B cell (primary cell): Measurements from ENCODE around the gene HOXA5. TPM values are rescaled to one million over a fixed set of nuclear protein-coding genes. Genes with fewer than 3 reads are reported as not detected.

Experiments used
- ATAC-seq: fragments of 200-7000 bp; cut with Tn5 transposase; one replicate; pipeline ENCODE4 v1.10.0; 2021; ENCODE audit warnings: low read depth, mild to moderate bottlenecking, moderate number of reproducible peaks, moderate library complexity
- CTCF ChIA-PET: fragments of 350-600 bp; sonication (Branson Sonifier 250); formaldehyde crosslinking; loops from one replicate; lab custom pipeline; 2021; ENCODE audit warnings: antibody characterized with exemption, inconsistent platforms; lab: Charles Lee
- POLR2A ChIA-PET: fragments of 350-600 bp; sonication (Branson Sonifier 250); formaldehyde crosslinking; loops from one replicate; lab custom pipeline; 2021; ENCODE audit warnings: antibody characterized with exemption; lab: Charles Lee
- DNase-seq: peaks from one replicate; pipeline ENCODE4 v3.0.0; 2013
- H2AFZ ChIP-seq: 2 replicates; pipeline ENCODE4 v1.6.1; 2012; ENCODE audit warnings: mild to moderate bottlenecking, low read depth, low read length; ENCODE audit not compliant: insufficient read depth, poor library complexity, severe bottlenecking
- H3K27ac ChIP-seq, 2 donors: 1 replicate in 1 of 2; 2 replicates in 1 of 2; pipeline ENCODE4 v1.5.1; 2012 to 2013; ENCODE audit warnings: low read length in 2 of 2, mild to moderate bottlenecking in 2 of 2, moderate library complexity in 1 of 2
- H3K27me3 ChIP-seq, 4 experiments: fragments of 200-600 bp in 1 of 4; sonication (generic) in 1 of 4; replicated peaks in 1 of 4; 1 replicate in 2 of 4; 2 replicates in 2 of 4; pipeline versions ENCODE4 v1.6.1 to v1.7.0; 2013 to 2016; ENCODE audit warnings: low read length in 3 of 4, mild to moderate bottlenecking in 2 of 4, mixed read lengths in 1 of 4, moderate library complexity in 1 of 4; ENCODE audit not compliant: insufficient read depth in 4 of 4, control insufficient read depth in 3 of 4; ENCODE audit errors: control extremely low read depth in 1 of 4
- H3K36me3 ChIP-seq, 2 experiments: replicated peaks in 1 of 2; 1 replicate in 1 of 2; 2 replicates in 1 of 2; pipeline versions ENCODE4 v1.6.1 to v1.7.1; 2013; ENCODE audit warnings: low read length in 1 of 2; ENCODE audit not compliant: insufficient read depth in 2 of 2, control insufficient read depth in 1 of 2; ENCODE audit errors: control extremely low read depth in 1 of 2, extremely low read depth in 1 of 2
- H3K4me1 ChIP-seq, 2 donors: fragments of 200-600 bp in 1 of 2; sonication (generic) in 1 of 2; 1 replicate in 1 of 2; 2 replicates in 1 of 2; pipeline versions ENCODE4 v1.5.1 to v1.6.1; 2013 to 2017; ENCODE audit warnings: low read length in 2 of 2; ENCODE audit not compliant: control insufficient read depth in 2 of 2, insufficient read depth in 2 of 2
- H3K4me2 ChIP-seq: replicated peaks from 2 replicates; pipeline ENCODE3; 2012; ENCODE audit warnings: mild to moderate bottlenecking, low read depth, low read length; ENCODE audit not compliant: poor library complexity, severe bottlenecking
- H3K4me3 ChIP-seq, 5 experiments: fragments of 200-600 bp in 1 of 5; sonication (generic) in 1 of 5; 1 replicate in 3 of 5; 2 replicates in 2 of 5; pipeline versions ENCODE4 v1.5.1 to v1.7.0; 2011 to 2016; ENCODE audit warnings: low read length in 4 of 5, mild to moderate bottlenecking in 4 of 5, low read depth in 2 of 5, control low read depth in 1 of 5, moderate library complexity in 1 of 5; ENCODE audit not compliant: insufficient read depth in 1 of 5; ENCODE audit errors: control extremely low read depth in 1 of 5, extremely low read depth in 1 of 5
- H3K79me2 ChIP-seq: fragments of 200-600 bp; sonication (generic); one replicate; pipeline ENCODE4 v1.6.0; 2016; ENCODE audit warnings: low read length; ENCODE audit not compliant: control insufficient read depth, insufficient read depth
- H3K9ac ChIP-seq: fragments of 200-600 bp; sonication (generic); 2 replicates; pipeline ENCODE4 v1.6.1; 2017; ENCODE audit warnings: mild to moderate bottlenecking, low read length, moderate library complexity
- H3K9me3 ChIP-seq, 3 donors: one replicate each; pipeline versions ENCODE4 v1.6.1 to v1.7.1; 2013; ENCODE audit warnings: low read length in 2 of 3; ENCODE audit not compliant: control insufficient read depth in 2 of 3, insufficient read depth in 1 of 3; ENCODE audit errors: control extremely low read depth in 1 of 3
- H4K20me1 ChIP-seq: 2 replicates; pipeline ENCODE4 v1.6.0; 2012; ENCODE audit warnings: mild to moderate bottlenecking, low read length; ENCODE audit not compliant: insufficient read depth, control insufficient read depth, poor library complexity, severe bottlenecking
- H3K27ac Mint-ChIP-seq: one replicate; pipeline ENCODE4 v1.8.0; 2021; ENCODE audit warnings: mixed read lengths
- H3K27me3 Mint-ChIP-seq: one replicate; pipeline ENCODE4 v1.8.0; 2021; ENCODE audit warnings: mixed read lengths
- H3K4me1 Mint-ChIP-seq: one replicate; pipeline ENCODE4 v1.8.0; 2021; ENCODE audit warnings: mixed read lengths
- H3K4me3 Mint-ChIP-seq: one replicate; pipeline ENCODE4 v1.8.0; 2021; ENCODE audit warnings: mixed read lengths
- H3K9me3 Mint-ChIP-seq: one replicate; pipeline ENCODE4 v1.8.0; 2022; ENCODE audit warnings: mixed read lengths; ENCODE audit not compliant: insufficient read depth
- EZH2 ChIP-seq: IDR thresholded peaks from 2 replicates; pipeline ENCODE4 v1.6.1; 2012; ENCODE audit warnings: borderline replicate concordance, low read depth, mild to moderate bottlenecking, moderate library complexity, low read length; ENCODE audit not compliant: insufficient read depth, poor library complexity, severe bottlenecking
- WGBS: methylation state at CpG from one replicate; pipeline ENCODE4 v1.1.5; 2013; ENCODE audit warnings: missing lambda C conversion rate; ENCODE audit not compliant: insufficient coverage; 5-methylcytosine and 5-hydroxymethylcytosine counted together
- intact Hi-C: fragments of 100-400 bp; cut with micrococcal nuclease; formaldehyde crosslinking; loops from one replicate; pipeline ENCODE4 v1.10.0; 2022
- polyA plus RNA-seq: library from polyadenylated mRNA; depleted of rRNA; stranded (reverse); fragments of >200 nt; gene quantifications from 2 replicates; pipeline ENCODE4 v1.2.3, GENCODE V29; 2012
- total RNA-seq, 2 donors: library from RNA; stranded (reverse); fragments of 120-200 nt in 1 of 2; gene quantifications; 1 replicate in 1 of 2; 2 replicates in 1 of 2; pipeline versions ENCODE4 v1.2.3 to v1.2.4, GENCODE V29; 2013 to 2022
- TF ChIP-seq, protein P1 (sequence below): fragments of 200-600 bp; IDR thresholded peaks from one replicate; pipeline ENCODE4 v1.8.0; 2022; ENCODE audit warnings: antibody characterized with exemption, mild to moderate bottlenecking

HOXA5 gene
- total and polyA plus RNA-seq, 2 donors (not counting 1 experiment from before 2014, with no cell fraction given), result not detected

- no peak within 1 kb of the TSS for H2AFZ ChIP-seq
- H3K36me3 ChIP-seq, result no peaks in the 10 kb centered on the region
- peak; percentile 75 for TF ChIP-seq EZH2
- TF ChIP-seq, protein P1, sequence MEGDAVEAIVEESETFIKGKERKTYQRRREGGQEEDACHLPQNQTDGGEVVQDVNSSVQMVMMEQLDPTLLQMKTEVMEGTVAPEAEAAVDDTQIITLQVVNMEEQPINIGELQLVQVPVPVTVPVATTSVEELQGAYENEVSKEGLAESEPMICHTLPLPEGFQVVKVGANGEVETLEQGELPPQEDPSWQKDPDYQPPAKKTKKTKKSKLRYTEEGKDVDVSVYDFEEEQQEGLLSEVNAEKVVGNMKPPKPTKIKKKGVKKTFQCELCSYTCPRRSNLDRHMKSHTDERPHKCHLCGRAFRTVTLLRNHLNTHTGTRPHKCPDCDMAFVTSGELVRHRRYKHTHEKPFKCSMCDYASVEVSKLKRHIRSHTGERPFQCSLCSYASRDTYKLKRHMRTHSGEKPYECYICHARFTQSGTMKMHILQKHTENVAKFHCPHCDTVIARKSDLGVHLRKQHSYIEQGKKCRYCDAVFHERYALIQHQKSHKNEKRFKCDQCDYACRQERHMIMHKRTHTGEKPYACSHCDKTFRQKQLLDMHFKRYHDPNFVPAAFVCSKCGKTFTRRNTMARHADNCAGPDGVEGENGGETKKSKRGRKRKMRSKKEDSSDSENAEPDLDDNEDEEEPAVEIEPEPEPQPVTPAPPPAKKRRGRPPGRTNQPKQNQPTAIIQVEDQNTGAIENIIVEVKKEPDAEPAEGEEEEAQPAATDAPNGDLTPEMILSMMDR, result no peak
- ChIA-PET CTCF (interaction anchor here (0.8 to 6.9 kb wide), 8 partner anchors 10 to 1298 kb away, joined by 3 to 52 read pairs (median 4); no protein-coding TSS in a partner anchor), POLR2A (no interaction called here)
- Mint-ChIP-seq H3K4me1 (peaks cover 46% of the 10 kb centered on the region), H3K4me3 (peak within 1 kb of the TSS; percentile 83), H3K27ac (peak within 1 kb of the TSS; percentile 73), H3K9me3 (no peaks in the 10 kb centered on the region), H3K27me3 (peaks cover 68% of the 10 kb centered on the region)
- H3K9me3 ChIP-seq, result peaks cover 0 to 89% (median 13%) of the 10 kb centered on the region in 3 donors
- peaks cover 1 to 98% (median 84%) of the 10 kb centered on the region in 4 experiments for H3K27me3 ChIP-seq
- peak within 1 kb of the TSS; percentile 30 for H3K9ac ChIP-seq
- peak within 1 kb of the TSS; percentile 79 for H3K4me2 ChIP-seq
- no peak within 1 kb of the TSS for H3K27ac ChIP-seq
- DNase-seq (peak; percentile 48), ATAC-seq (no peak)
- peaks cover 66 to 76% of the 10 kb centered on the region in 2 donors for H3K4me1 ChIP-seq
- peak within 1 kb of the TSS in 2 of 5 experiments; percentile 46 to 48 for H3K4me3 ChIP-seq
- H3K79me2 ChIP-seq, result no peaks in the 10 kb centered on the region
- intact Hi-C loops, result loop anchor here (1.0 to 5.0 kb wide), 3 partner anchors 35 to 769 kb away; partner anchors contain the start of gene HOXA11
- 1% methylated on average over 47 of the region's 53 CpGs for WGBS
- peaks cover 10% of the 10 kb centered on the region for H4K20me1 ChIP-seq
Observed at GRCh38 chr7:27151931-27152815, 8.7 kb upstream of the HOXA5 start, which contains the start of gene HOXA3. Gene HOXA3, minus strand, starts transcription at chr7:27152583. Its CDS starts 41,943 bp downstream, at chr7:27110640.
